Glutamatergic neuron (in vitro differentiated cells): ENCODE results near the gene CNRIP1. TPM values are rescaled to one million over a fixed set of nuclear protein-coding genes. Genes with fewer than 3 reads are reported as not detected.
A peak's percentile ranks its signal among the peaks of the same experiment; 100 is the strongest.

Experiments
- DNase-seq: peaks from one replicate; pipeline ENCODE4 v3.0.0; 2022
- H3K27ac Mint-ChIP-seq: one replicate; pipeline ENCODE4 v1.8.0; 2020; ENCODE audit warnings: mild to moderate bottlenecking, mixed read lengths, inconsistent platforms; ENCODE audit not compliant: unreplicated experiment
- H3K27me3 Mint-ChIP-seq: one replicate; pipeline ENCODE4 v1.8.0; 2020; ENCODE audit warnings: mild to moderate bottlenecking, moderate library complexity, mixed read lengths, inconsistent platforms; ENCODE audit not compliant: unreplicated experiment
- H3K36me3 Mint-ChIP-seq: one replicate; pipeline ENCODE4 v1.8.0; 2020; ENCODE audit warnings: mild to moderate bottlenecking, mixed read lengths, inconsistent platforms; ENCODE audit not compliant: unreplicated experiment
- H3K4me1 Mint-ChIP-seq: one replicate; pipeline ENCODE4 v1.8.0; 2020; ENCODE audit warnings: mild to moderate bottlenecking, low read depth, mixed read lengths, inconsistent platforms; ENCODE audit not compliant: unreplicated experiment
- H3K4me3 Mint-ChIP-seq: one replicate; pipeline ENCODE4 v1.8.0; 2020; ENCODE audit warnings: mild to moderate bottlenecking, mixed read lengths, inconsistent platforms; ENCODE audit not compliant: unreplicated experiment
- H3K9me3 Mint-ChIP-seq: one replicate; pipeline ENCODE4 v1.8.0; 2020; ENCODE audit warnings: mild to moderate bottlenecking, moderate library complexity, mixed read lengths, inconsistent platforms; ENCODE audit not compliant: unreplicated experiment
- total RNA-seq: library from RNA; stranded (reverse); fragmentation: NEBNext Ultra II Directional; extraction: Animal tissue kit (Norgen Biotek cat#: 25700); gene quantifications from one replicate; pipeline ENCODE4 v1.2.1, GENCODE V29; 2021; ENCODE audit not compliant: unreplicated experiment
- TF ChIP-seq, protein P1 (sequence below): fragments of 200-600 bp; sonication (generic); IDR thresholded peaks from one replicate; pipeline ENCODE4 v1.5.0; 2021; ENCODE audit not compliant: partially characterized antibody, unreplicated experiment

CNRIP1 gene
- total RNA-seq, 1 donor from 2014 or later = 28.0 TPM

DNA sequence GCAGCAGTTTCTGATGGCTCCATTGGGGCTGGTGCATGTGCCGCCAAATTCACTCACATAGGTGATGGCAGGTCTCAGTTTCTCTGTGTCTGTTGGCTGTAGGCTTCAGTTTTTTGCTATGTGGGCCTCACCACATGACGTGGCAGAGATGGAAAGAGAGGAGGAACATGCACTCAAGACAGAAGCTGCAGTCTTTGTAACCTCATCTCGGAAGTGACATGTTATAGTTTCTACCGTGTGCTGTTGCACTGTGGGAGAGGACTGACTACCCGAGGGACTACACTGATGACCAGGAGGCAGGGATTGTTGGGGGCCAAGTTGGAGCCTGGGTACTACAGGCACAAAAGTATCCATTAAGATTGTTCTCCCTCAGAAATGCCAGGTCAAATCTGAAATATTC, 9.2 kb upstream of the CNRIP1 start:
- no peak overlapping the region for H3K27ac Mint-ChIP-seq
- TF ChIP-seq, protein P1, sequence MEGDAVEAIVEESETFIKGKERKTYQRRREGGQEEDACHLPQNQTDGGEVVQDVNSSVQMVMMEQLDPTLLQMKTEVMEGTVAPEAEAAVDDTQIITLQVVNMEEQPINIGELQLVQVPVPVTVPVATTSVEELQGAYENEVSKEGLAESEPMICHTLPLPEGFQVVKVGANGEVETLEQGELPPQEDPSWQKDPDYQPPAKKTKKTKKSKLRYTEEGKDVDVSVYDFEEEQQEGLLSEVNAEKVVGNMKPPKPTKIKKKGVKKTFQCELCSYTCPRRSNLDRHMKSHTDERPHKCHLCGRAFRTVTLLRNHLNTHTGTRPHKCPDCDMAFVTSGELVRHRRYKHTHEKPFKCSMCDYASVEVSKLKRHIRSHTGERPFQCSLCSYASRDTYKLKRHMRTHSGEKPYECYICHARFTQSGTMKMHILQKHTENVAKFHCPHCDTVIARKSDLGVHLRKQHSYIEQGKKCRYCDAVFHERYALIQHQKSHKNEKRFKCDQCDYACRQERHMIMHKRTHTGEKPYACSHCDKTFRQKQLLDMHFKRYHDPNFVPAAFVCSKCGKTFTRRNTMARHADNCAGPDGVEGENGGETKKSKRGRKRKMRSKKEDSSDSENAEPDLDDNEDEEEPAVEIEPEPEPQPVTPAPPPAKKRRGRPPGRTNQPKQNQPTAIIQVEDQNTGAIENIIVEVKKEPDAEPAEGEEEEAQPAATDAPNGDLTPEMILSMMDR = no peak
- H3K4me3 Mint-ChIP-seq = no peak overlapping the region
- H3K36me3 Mint-ChIP-seq = no peaks in the 10 kb centered on the region
- no peaks in the 10 kb centered on the region for H3K4me1 Mint-ChIP-seq
- no peak for DNase-seq
- no peaks in the 10 kb centered on the region for H3K9me3 Mint-ChIP-seq
- peaks cover 5% of the 10 kb centered on the region for H3K27me3 Mint-ChIP-seq

DNA sequence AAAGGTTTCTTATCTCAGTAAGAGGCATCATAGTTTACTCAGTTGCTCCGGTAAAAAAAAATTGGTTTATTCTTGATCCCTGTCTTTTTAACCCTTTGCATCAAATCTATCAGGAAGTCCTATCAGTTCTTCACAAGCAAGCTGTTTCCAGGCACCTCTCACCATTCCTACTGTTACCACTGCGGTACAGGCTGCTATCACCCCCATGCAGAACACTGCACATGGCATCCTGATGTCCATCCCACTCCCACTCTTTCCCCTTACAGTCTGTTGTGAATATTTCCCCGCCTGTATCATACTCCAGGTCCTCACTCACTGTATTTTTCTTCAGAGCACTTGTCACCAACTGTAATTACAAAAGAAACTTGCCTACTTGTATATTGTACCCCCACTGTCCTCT, 5.3 kb upstream of the CNRIP1 start:
- no peak for DNase-seq
- Mint-ChIP-seq H3K9me3 (peaks cover 3% of the 10 kb centered on the region), H3K27me3 (peaks cover 2% of the 10 kb centered on the region), H3K4me1 (peaks cover 3% of the 10 kb centered on the region), H3K27ac (no peak overlapping the region), H3K36me3 (no peaks in the 10 kb centered on the region), H3K4me3 (no peak overlapping the region)
- TF ChIP-seq, protein P1 = no peak

DNA sequence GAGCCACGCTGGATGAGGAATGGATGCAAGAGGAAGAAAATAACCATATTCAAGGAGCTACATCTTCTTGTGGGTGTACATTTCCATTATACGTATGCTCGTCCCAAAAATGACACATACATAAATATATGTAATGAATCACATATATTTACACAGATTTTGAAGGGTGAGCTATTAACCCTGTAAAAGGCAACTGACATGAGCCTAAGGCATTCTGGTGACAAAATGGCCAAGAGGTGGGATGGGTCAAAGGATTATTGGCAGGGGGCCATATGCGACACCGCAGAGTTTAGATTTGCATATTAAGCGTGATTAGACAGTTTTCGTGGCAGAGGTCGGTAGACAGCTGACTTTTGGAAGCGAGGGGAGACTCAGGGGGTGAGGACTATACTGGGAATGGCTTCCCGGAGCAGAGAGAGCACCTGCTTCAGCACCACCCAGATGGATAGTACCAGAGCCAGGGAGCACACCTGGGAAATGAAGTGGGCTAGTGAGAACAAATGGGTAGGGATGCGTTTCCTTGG, 431 bp upstream of the CNRIP1 start:
- H3K36me3 Mint-ChIP-seq = no peaks in the 10 kb centered on the region
- TF ChIP-seq, protein P1 = no peak
- H3K27me3 Mint-ChIP-seq = peaks cover 8% of the 10 kb centered on the region
- H3K4me1 Mint-ChIP-seq = peaks cover 11% of the 10 kb centered on the region
- peak overlapping the region; percentile 92 for H3K4me3 Mint-ChIP-seq
- peak; percentile 23 for DNase-seq
- H3K27ac Mint-ChIP-seq = peak overlapping the region; percentile 96
- H3K9me3 Mint-ChIP-seq = peaks cover 6% of the 10 kb centered on the region

DNA sequence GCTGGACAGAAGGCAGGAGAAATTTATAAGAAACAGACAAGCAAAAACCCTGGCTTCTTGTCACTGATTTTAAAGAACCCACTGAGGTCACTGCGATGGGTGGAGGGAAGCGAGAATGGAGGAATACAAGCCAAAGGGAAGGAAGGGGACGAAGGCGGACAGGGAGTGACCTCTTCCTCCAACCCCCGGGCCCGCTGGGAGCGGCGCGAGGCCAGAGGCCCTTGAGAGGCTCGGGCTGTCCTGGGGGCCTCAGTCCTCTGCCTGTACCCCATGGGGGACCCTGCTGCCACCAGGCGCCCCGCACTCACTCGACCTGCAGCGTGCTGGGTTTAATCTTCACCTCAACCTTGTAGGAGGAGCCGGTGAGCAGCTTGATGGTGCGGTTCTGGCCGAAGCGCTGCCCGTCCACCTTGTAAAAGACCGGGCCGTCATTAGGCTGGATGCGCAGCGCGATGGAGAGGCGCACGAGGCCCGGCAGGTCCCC, 793 bp downstream of the CNRIP1 start:
- Mint-ChIP-seq H3K27me3 (peaks cover 8% of the 10 kb centered on the region), H3K4me1 (peaks cover 11% of the 10 kb centered on the region), H3K27ac (peak overlapping the region; percentile 96), H3K4me3 (peak overlapping the region; percentile 92), H3K36me3 (peaks cover under 1% of the 10 kb centered on the region), H3K9me3 (peaks cover 6% of the 10 kb centered on the region)
- TF ChIP-seq, protein P1 = no peak
- peak; percentile 55 for DNase-seq
